Duodenal mucosa (tissue), 2 donors: ENCODE results near the gene ZNF227.
"Not testable (repeated sequence)": the region's sequence is repeated elsewhere in the genome, so short reads cannot be mapped to it uniquely, and the experiment has no call there.

Experiments used
- H3K27ac ChIP-seq: one replicate; pipeline ENCODE4 v1.7.0; 2013; ENCODE audit warnings: low read depth, low read length
- H3K27me3 ChIP-seq, 2 donors: one replicate each; pipeline ENCODE4 v1.7.0; 2013; ENCODE audit warnings: low read length in 2 of 2, control low read depth in 1 of 2; ENCODE audit not compliant: insufficient read depth in 2 of 2, control insufficient read depth in 1 of 2
- H3K36me3 ChIP-seq, 2 donors: one replicate each; pipeline ENCODE4 v1.7.0; 2013; ENCODE audit warnings: low read length in 2 of 2, control low read depth in 1 of 2; ENCODE audit not compliant: insufficient read depth in 2 of 2, control insufficient read depth in 1 of 2
- H3K4me1 ChIP-seq, 2 donors: one replicate each; pipeline ENCODE4 v1.7.0; 2013; ENCODE audit warnings: low read length in 2 of 2, control low read depth in 1 of 2; ENCODE audit not compliant: insufficient read depth in 2 of 2, control insufficient read depth in 1 of 2
- H3K4me3 ChIP-seq, 2 donors: one replicate each; pipeline ENCODE4 v1.7.0; 2013; ENCODE audit warnings: low read length in 2 of 2, low read depth in 1 of 2
- H3K9ac ChIP-seq, 2 donors: one replicate each; pipeline ENCODE4 v1.7.0; 2013; ENCODE audit warnings: low read length in 2 of 2, low read depth in 1 of 2
- H3K9me3 ChIP-seq, 2 donors: one replicate each; pipeline ENCODE4 v1.7.0; 2013; ENCODE audit warnings: low read length in 2 of 2, control low read depth in 1 of 2; ENCODE audit not compliant: control insufficient read depth in 1 of 2

The ZNF227 gene

GRCh38 chr19:44196772-44197171, 15.6 kb upstream of the ZNF227 start:
- Histone ChIP-seq H3K4me1 (no peaks in the 10 kb centered on the region), H3K4me3 (no peak overlapping the region), H3K36me3 (no peaks in the 10 kb centered on the region), H3K27me3 (no peaks in the 10 kb centered on the region), H3K9me3 (peaks cover 7 to 10% of the 10 kb centered on the region in 2 donors), H3K27ac (no peak overlapping the region), H3K9ac (no peak overlapping the region)

- H3K4me3 ChIP-seq, result no peak overlapping the region
- no peaks in the 10 kb centered on the region for H3K27me3 ChIP-seq
- no peak overlapping the region for H3K27ac ChIP-seq
- H3K9me3 ChIP-seq, result peaks cover 5 to 14% of the 10 kb centered on the region in 2 donors
- H3K36me3 ChIP-seq, result no peaks in the 10 kb centered on the region
- H3K4me1 ChIP-seq, result peaks cover 0 to under 1% of the 10 kb centered on the region in 2 donors
- H3K9ac ChIP-seq, result no peak overlapping the region
Observed at GRCh38 chr19:44202470-44202869, 9.9 kb upstream of the ZNF227 start.

GRCh38 chr19:44202974-44203373, 9.4 kb upstream of the ZNF227 start:
- Histone ChIP-seq H3K9me3 (peaks cover 3 to 14% of the 10 kb centered on the region in 2 donors), H3K4me3 (no peak overlapping the region), H3K27ac (no peak overlapping the region), H3K36me3 (no peaks in the 10 kb centered on the region), H3K27me3 (no peaks in the 10 kb centered on the region), H3K9ac (no peak overlapping the region), H3K4me1 (peaks cover 0 to 5% of the 10 kb centered on the region in 2 donors)

- not testable (repeated sequence) for H3K4me1 ChIP-seq, H3K4me3 ChIP-seq, H3K27ac ChIP-seq, H3K27me3 ChIP-seq, H3K9me3 ChIP-seq, H3K9ac ChIP-seq, H3K36me3 ChIP-seq
Observed at GRCh38 chr19:44203877-44204276, 8.5 kb upstream of the ZNF227 start.

- no peak overlapping the region for H3K4me3 ChIP-seq
Observed at GRCh38 chr19:44204772-44205171, 7.6 kb upstream of the ZNF227 start.

GRCh38 chr19:44207126-44207803, 5.1 kb upstream of the ZNF227 start:
- Histone ChIP-seq H3K27me3 (no peaks in the 10 kb centered on the region), H3K36me3 (no peaks in the 10 kb centered on the region), H3K4me3 (peak overlapping the region; percentile 88 to 92), H3K27ac (peak overlapping the region; percentile 53), H3K9ac (peak overlapping the region; percentile 79 to 83), H3K9me3 (peaks cover 3 to 7% of the 10 kb centered on the region in 2 donors), H3K4me1 (peaks cover 0 to 7% of the 10 kb centered on the region in 2 donors)

More at GRCh38 chr19:44204772-44205171, 7.6 kb upstream of the ZNF227 start:
- no peaks in the 10 kb centered on the region for H3K27me3 ChIP-seq
- H3K36me3 ChIP-seq, result no peaks in the 10 kb centered on the region
- H3K27ac ChIP-seq, result no peak overlapping the region
- H3K4me1 ChIP-seq, result peaks cover 0 to 7% of the 10 kb centered on the region in 2 donors
- H3K9ac ChIP-seq, result no peak overlapping the region
- peaks cover 3 to 7% of the 10 kb centered on the region in 2 donors for H3K9me3 ChIP-seq

GRCh38 chr19:44212866-44213346, 574 bp downstream of the ZNF227 start:
- Histone ChIP-seq H3K9ac (peak overlapping the region; percentile 65 to 70), H3K4me3 (peak overlapping the region; percentile 79 to 94), H3K36me3 (peaks cover 10 to 25% of the 10 kb centered on the region in 2 donors), H3K4me1 (peaks cover 9% of the 10 kb centered on the region in 2 donors), H3K9me3 (peaks cover 0 to 4% of the 10 kb centered on the region in 2 donors), H3K27me3 (no peaks in the 10 kb centered on the region), H3K27ac (peak overlapping the region; percentile 30)

- H3K9ac ChIP-seq, H3K4me3 ChIP-seq, H3K27me3 ChIP-seq, H3K9me3 ChIP-seq, H3K27ac ChIP-seq, H3K4me1 ChIP-seq: not testable (repeated sequence)
- peaks cover 10 to 36% of the 10 kb centered on the region in 2 donors for H3K36me3 ChIP-seq
Observed at GRCh38 chr19:44219926-44220325, 7.6 kb downstream of the ZNF227 start.

- H3K9me3 ChIP-seq, H3K9ac ChIP-seq, H3K4me3 ChIP-seq, H3K27me3 ChIP-seq, H3K27ac ChIP-seq, H3K4me1 ChIP-seq: not testable (repeated sequence)
- peaks cover 10 to 30% of the 10 kb centered on the region in 2 donors for H3K36me3 ChIP-seq
Observed at GRCh38 chr19:44220761-44221160, 8.4 kb downstream of the ZNF227 start.

- H3K4me1 ChIP-seq, H3K27me3 ChIP-seq, H3K9ac ChIP-seq, H3K4me3 ChIP-seq, H3K27ac ChIP-seq: not testable (repeated sequence)
- peaks cover 10 to 30% of the 10 kb centered on the region in 2 donors for H3K36me3 ChIP-seq
- H3K9me3 ChIP-seq, result peaks cover 0 to 11% of the 10 kb centered on the region in 2 donors
Observed at GRCh38 chr19:44221291-44221690, 9.0 kb downstream of the ZNF227 start.
